Stomach (tissue), 4 donors: Measurements from ENCODE around the gene AUNIP.

Experiments
- POLR2A ChIP-seq, 4 donors: fragments of 450-650 bp; IDR thresholded peaks; one replicate each; pipeline ENCODE4 v1.6.1; 2016; ENCODE audit warnings: antibody characterized with exemption in 4 of 4, control low read depth in 2 of 4, mild to moderate bottlenecking in 1 of 4, moderate library complexity in 1 of 4
- TF ChIP-seq, protein P1 (sequence below), 7 experiments: fragments of 450-650 bp in 4 of 7; fragments of 200-600 bp in 3 of 7; sonication (generic) in 3 of 7; IDR thresholded peaks; one replicate each; pipeline ENCODE4 v1.5.1; 2016 to 2019; ENCODE audit warnings: antibody characterized with exemption in 7 of 7, control low read depth in 2 of 7, mild to moderate bottlenecking in 1 of 7

DNA sequence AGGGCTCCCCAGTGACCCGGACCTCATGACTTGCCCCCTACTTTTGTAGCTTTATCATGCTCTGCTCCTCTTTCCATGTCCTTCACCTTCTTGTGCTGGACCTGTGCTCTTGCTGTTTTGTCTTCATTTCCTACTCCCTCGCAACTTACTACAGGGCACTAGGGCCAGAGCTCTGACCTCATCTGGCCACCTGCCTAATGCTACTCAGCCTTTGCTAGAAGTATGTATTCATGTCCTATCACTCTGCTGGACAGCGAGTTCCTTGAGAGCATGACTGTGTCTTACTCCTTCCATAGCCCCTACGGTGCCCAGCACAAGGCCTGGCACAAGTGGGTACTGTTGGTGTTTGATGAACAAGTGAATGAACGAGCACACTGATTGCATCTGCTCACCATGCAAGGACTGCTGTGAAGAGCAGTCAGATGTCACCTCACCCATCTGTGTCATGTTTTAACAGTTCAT is 37.6 kb downstream of the AUNIP start:
- TF ChIP-seq, protein P1, sequence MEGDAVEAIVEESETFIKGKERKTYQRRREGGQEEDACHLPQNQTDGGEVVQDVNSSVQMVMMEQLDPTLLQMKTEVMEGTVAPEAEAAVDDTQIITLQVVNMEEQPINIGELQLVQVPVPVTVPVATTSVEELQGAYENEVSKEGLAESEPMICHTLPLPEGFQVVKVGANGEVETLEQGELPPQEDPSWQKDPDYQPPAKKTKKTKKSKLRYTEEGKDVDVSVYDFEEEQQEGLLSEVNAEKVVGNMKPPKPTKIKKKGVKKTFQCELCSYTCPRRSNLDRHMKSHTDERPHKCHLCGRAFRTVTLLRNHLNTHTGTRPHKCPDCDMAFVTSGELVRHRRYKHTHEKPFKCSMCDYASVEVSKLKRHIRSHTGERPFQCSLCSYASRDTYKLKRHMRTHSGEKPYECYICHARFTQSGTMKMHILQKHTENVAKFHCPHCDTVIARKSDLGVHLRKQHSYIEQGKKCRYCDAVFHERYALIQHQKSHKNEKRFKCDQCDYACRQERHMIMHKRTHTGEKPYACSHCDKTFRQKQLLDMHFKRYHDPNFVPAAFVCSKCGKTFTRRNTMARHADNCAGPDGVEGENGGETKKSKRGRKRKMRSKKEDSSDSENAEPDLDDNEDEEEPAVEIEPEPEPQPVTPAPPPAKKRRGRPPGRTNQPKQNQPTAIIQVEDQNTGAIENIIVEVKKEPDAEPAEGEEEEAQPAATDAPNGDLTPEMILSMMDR (IDR thresholded peaks at IDR 0.05): no peak
- TF ChIP-seq POLR2A (IDR thresholded peaks at IDR 0.05): no peak
